Measurements from ENCODE around the gene ALDH6A1. TPM values are rescaled to one million over a fixed set of nuclear protein-coding genes. Genes with fewer than 3 reads are reported as not detected.

The ALDH6A1 gene
- total and polyA plus RNA-seq, 11 donors: 16.5 to 103 (median 52.7) TPM

- ATAC-seq (no peak), DNase-seq (no peak)
- H3K4me3 ChIP-seq: no peak overlapping the region
- H3K27ac ChIP-seq: no peak overlapping the region
- H3K27me3 ChIP-seq: no peaks in the 10 kb centered on the region
- WGBS, 4 donors: 57 to 68% (median 66%) methylated on average over 3 of the region's 3 CpGs
- intact Hi-C loops (cut with DNase I): no loop called here
- H3K36me3 ChIP-seq: peaks cover 0 to 33% (median 4%) of the 10 kb centered on the region in 9 donors
- peaks cover 0 to 8% (median 0%) of the 10 kb centered on the region in 12 donors for H3K4me1 ChIP-seq
- TF ChIP-seq CTCF (IDR thresholded peaks at IDR 0.05) (no peak), POLR2A (IDR thresholded peaks at IDR 0.05) (no peak)
- no peaks in the 10 kb centered on the region for H3K9me3 ChIP-seq
These were observed 36.0 kb downstream of the ALDH6A1 start for GRCh38 chr14:74048281-74048680.

- WGBS, 4 donors: 96 to 97% (median 97%) methylated on average over 4 of the region's 4 CpGs
- Histone ChIP-seq H3K27me3 (no peaks in the 10 kb centered on the region), H3K27ac (no peak overlapping the region), H3K4me1 (peaks cover 0 to 8% (median 0%) of the 10 kb centered on the region in 12 donors), H3K9me3 (no peaks in the 10 kb centered on the region), H3K36me3 (peaks cover 0 to 52% (median 4%) of the 10 kb centered on the region in 9 donors), H3K4me3 (no peak overlapping the region)
- no peak for TF ChIP-seq POLR2A (IDR thresholded peaks at IDR 0.05)
- no peak for TF ChIP-seq CTCF (IDR thresholded peaks at IDR 0.05)
- ATAC-seq: no peak
- intact Hi-C loops (cut with DNase I): no loop called here
- no peak for DNase-seq
These were observed 38.7 kb downstream of the ALDH6A1 start for GRCh38 chr14:74045522-74045921.

GRCh38 chr14:74042296-74042695 is 42.0 kb downstream of the ALDH6A1 start:
- TF ChIP-seq CTCF (IDR thresholded peaks at IDR 0.05) (no peak), POLR2A (IDR thresholded peaks at IDR 0.05) (no peak)
- 47 to 80% (median 65%) methylated on average over 2 of the region's 2 CpGs for WGBS, 4 donors
- intact Hi-C loops (cut with DNase I): loop anchor here in 1 of 10 donors (2.0 kb wide), 1 partner anchor 37 kb away; no protein-coding TSS in a partner anchor
- no peaks in the 10 kb centered on the region for H3K27me3 ChIP-seq
- no peaks in the 10 kb centered on the region for H3K4me1 ChIP-seq
- no peak overlapping the region for H3K4me3 ChIP-seq
- DNase-seq (no peak), ATAC-seq (no peak)
- no peaks in the 10 kb centered on the region for H3K9me3 ChIP-seq
- H3K27ac ChIP-seq: no peak overlapping the region
- H3K36me3 ChIP-seq: peaks cover 0 to 36% (median 0%) of the 10 kb centered on the region in 9 donors

GRCh38 chr14:74038020-74038859 is 46.0 kb downstream of the ALDH6A1 start:
- ATAC-seq: no peak
- Histone ChIP-seq H3K27ac (no peak overlapping the region), H3K4me1 (no peaks in the 10 kb centered on the region), H3K4me3 (no peak overlapping the region), H3K27me3 (no peaks in the 10 kb centered on the region), H3K36me3 (peaks cover 0 to 39% (median 0%) of the 10 kb centered on the region in 9 donors), H3K9me3 (no peaks in the 10 kb centered on the region)
- WGBS, 4 donors: 66 to 70% (median 68%) methylated on average over 3 of the region's 3 CpGs
- intact Hi-C loops (cut with DNase I): no loop called here
- peak; percentile 52 to 73 (median 66) for TF ChIP-seq CTCF (IDR thresholded peaks at IDR 0.05)
- TF ChIP-seq POLR2A (IDR thresholded peaks at IDR 0.05): no peak
- no peak for DNase-seq

Data from heart left ventricle (tissue), 16 donors.